Right kidney (tissue), 1 donor: Measurements from ENCODE around the gene LRP1B.

Experiments used
- DNase-seq: peaks from one replicate; pipeline ENCODE4 v3.0.0-alpha.2; 2016

The LRP1B gene

DNA sequence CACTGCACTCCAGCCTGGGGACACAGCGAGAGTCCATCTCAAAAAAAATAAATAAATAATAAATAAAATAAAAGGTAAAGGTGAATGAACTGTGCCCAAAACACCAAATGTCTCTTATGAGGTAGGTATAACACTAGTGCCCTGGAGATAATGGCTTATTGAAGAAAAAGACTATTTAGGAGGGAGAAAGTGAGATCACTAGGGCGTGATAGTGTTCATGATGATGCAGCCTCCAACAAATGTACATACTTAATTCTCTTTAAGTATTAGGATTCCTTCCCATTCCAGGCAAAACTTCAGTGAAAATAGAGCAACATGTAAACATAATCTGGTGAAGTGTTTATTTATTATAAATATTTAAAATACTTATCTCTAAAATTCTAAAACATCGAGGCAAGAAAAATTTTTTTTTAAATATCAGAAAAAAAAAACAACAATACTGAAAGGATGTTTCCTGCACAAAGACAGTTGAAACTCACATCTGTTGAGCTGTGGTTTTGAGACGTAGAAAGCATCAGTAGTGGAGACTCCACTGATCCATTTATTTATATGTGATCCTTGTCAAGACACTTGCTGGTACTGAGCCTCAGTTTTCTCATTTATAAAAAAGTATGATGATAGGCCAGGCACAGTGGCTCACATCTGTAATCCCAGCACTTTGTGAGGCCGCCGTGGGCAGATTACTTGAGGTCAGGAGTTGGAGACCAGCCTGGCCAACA, 183.3 kb downstream of the LRP1B start:
- DNase-seq: no peak

DNA sequence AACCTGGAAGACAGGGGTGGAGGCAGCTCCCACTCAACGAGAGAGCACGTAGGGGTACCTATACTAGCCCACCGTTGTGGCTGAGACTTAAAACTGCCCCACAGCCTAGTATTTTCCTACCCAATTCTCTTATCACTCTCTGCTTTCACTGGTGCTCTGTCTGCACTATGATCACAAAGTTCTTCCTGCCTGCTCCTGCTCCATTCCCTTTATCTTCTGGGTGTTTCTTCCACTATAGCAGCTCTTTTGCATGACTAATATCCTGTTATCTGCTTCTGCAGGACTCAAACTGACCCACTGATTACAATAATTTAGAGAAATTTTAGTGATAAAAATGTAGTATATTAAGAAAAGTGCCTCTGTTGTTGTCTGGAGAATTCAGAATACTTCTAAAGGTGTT, 184.8 kb downstream of the LRP1B start:
- no peak for DNase-seq

DNA sequence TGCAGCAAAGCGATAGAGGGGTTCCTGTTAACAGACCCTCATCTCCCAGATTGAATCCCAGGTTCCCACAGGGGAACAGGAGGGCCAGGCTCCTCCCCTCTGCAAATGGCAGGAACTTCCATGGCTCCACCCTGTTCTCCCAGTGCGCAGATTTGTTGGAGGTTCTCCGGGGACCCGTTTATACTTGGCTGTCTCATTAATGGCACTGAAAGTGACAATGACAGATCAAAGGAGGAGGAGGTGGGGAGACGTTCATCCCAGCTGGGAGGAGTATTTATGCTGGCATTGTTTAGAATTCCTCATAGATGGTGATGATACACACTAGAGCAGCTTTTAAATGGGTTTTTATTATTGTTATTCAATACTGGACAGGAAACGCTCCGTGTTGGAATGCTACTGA, 186.9 kb downstream of the LRP1B start:
- DNase-seq: no peak

DNA sequence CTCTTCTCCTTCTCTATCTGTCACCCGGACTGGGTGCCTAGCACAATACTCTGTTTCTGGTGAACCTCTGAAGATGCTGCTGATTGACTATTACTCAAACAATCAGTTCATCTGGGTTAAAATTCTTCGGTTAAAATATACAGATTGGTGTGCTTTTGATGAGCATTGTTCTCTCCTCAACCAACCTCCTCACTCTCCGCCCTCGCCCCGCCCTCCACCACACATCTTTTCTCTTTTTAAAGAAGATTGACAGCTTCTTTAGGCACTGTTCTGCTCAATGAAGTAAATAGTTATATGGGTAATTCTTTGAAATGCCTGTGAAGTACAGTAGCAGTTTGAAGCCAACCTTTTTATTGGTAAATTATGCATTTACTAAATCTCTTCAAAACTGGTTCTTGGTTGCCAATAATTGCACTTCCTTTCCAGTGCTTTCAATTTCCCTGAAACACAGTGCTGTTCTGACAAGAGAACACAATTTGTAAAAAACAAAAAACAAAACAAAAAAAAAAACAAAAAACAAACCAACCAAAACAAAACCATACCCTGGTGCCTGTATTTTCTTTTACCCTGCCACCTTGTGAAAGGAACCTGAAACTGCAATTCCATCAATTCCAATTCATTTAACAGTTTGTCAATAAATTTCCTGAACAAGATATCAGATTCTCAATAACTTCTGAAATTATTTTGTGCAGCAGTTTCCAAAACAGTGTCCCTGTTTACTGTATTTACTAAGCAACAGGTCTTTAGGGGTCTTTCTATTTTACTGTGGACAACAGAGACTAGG, 188.6 kb downstream of the LRP1B start:
- DNase-seq: no peak

DNA sequence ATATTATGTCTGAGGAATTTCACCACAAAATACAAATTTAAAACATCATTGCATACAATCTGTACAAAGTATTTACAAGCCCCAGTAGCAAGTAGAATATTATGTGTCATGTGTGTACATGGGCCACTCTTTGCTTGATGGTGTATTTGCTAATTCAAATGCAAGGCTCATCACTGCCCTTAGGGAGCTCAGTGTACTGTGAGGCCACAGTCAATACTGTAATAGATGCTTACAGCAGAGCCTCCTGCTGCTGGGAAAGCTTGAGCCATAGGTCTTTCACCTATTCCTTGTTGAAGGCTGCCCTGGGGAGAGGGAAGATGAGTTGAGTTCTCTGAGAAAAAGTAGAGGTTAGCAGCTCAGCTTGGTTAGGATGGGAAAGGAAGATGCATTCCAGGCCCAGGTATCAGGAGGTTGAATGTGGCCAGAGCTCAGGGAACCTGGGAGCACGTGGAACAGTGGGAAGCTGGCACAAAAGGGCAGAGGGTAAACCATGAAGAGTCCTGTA, 189.6 kb downstream of the LRP1B start:
- no peak for DNase-seq

DNA sequence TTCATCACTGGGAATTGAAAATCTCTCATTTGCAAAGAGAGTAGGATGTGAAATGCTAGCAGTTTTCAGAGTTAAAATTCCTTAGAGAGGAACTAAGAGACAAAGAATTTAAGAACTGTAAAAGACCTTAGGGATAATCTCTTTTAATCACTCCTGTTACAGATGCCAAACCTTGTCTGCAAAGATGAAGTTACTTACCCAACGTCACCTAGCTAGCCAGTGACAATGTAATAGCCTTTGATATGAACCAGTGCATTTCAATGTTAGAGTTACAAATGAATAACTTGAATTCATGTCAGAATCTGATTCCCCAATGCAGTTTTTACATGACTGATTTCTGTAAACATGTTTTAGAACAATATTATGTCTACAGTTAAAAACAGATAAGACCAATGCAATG, 190.1 kb downstream of the LRP1B start:
- DNase-seq: no peak

DNA sequence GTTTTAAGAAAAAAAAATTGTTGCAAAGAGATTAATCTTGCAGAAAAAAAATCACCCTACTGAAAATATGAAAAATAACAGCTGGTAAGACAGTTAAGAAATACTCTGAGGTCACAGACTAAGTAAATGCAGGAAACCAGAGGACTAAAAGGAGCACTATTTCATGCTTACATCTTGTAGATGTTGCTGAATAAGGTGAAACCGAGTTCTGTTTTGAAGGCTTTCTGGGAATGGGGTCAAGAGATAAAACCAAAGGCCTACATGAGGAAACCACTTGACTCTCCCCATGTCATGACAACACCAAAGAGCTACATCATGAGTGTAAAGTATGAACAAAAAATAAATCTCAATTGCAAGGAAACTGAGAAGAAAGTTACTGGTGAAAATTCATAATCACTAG, 197.6 kb downstream of the LRP1B start:
- no peak for DNase-seq

DNA sequence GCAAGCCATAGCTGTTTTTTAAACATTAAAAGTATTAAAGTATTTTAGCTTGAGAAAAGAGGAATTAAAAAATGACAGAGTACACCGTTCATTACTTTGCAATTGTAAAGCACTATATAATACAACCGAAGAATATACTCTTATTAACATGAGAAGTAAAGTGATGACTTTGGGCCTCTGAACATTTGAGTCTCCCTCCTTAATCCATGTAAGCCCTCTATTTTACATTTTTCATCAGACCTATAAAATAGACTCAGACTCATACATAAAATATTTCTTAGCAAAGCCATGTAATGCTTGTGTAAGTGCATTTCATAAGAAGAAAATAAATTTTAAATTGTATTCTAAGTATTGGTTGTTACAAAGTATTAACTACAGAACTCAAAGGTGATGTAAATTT, 198.6 kb downstream of the LRP1B start:
- no peak for DNase-seq

DNA sequence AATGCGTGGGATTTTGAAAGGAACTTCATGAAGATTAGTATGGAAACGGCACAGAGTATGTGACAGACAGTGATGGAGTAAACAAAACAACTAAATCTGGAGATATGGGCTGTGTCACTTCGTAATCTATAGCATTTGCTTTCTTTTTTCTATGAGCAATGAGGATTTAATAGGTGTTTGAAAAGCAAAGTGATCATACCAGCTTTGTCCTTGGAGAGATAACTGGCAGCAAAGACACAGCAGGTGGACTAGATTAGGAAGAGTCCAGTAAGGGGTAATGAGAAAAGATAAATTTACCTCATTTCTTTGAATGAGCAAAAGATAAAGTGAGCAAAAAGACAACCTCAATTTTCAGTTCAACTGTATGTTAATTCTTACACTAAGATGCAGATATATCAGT, 199.0 kb downstream of the LRP1B start:
- DNase-seq: no peak

DNA sequence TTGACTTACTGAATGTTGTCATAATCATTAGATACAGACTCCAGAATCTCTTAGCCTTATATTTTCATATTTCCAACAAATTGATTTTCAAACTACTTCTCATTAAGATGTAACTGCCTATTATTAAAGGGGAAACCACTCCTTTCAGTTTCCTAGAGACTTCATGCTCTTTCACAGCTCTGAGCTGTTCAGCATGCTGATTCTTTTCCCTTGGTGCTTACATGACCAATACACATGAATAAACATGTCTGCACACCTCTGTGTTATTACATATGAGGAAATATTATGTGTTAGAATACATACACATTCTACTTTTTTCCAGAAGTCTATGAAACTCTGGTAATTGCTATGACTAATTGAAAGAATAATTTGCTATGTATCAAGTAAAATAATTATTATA, 200.0 kb downstream of the LRP1B start:
- no peak for DNase-seq

DNA sequence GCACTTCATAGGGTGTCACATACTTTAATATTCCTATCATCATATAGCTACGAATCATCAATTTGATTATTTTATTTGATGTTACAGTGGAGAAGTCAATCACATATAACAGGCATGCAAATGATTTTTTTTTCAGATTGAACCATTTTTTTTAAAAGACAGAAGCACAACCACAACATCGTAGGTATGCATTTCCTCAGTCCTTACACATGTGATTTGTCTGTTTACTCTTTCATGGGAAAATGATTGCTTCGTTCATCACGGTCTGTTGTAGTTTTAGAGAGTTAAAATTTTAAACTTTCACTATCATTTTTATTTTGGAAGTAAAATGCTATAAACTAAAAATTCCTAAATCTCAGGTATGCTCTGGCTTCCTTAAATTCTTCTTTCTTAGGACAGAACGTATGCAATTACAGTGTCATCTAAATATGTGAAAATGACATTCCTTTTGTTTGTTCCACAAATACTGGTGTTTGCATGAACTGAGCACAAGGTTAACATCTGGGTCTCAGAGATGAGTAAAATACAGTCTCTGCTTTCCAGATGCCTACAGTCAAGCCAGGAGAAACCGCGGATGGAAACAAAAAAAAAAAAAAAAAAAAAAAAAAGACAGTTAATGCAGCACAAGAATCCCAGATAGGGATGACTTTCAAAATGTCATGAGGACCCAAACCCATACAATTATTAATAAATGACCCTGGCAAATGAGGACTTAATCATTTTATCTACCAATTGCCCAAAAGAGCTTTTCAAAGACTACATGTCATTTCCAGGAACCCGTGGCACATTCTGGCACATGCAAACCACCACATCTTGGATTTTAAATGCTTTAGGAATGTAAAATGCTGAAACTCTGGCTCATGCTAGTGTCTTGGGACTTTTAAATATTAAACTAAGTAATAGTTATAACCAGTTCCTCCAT, 201.2 kb downstream of the LRP1B start:
- DNase-seq: no peak

DNA sequence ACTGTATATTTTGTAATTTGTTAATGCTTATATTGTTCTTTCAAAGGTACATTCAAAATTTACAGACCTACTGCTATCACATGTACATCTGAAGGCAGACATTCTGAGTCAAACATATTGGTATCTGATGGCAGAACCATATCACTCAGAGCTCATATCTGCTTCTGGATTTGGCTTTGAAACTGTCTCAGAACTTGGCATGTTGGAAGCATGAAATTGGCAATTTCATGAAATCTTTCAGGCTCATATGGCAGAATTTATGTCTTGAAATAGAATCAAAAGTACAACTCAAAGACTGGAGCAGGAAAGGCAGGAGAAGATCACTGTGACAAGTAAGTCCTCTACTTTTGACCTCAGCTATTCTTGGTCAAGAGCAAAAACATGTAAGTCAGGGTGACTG, 202.3 kb downstream of the LRP1B start:
- DNase-seq: no peak

DNA sequence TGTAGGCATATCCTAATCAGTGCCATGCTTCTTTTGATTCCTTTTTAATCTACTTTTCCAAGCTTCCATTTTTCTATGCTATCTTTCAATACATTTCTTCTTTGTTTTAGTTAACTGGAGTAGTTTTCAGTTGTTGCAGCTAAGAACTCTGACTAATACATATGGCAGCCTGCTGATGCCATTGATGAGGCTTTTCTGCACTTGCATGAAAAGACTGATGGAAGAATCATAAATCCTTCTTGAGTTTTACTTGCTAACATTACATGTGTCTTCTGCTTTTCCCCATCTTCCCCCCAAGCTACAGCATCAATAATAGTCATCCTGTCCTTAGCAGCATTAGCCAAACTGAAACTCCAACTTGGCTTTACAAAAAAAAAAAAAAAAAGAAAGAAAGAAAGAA, 203.3 kb downstream of the LRP1B start:
- no peak for DNase-seq

DNA sequence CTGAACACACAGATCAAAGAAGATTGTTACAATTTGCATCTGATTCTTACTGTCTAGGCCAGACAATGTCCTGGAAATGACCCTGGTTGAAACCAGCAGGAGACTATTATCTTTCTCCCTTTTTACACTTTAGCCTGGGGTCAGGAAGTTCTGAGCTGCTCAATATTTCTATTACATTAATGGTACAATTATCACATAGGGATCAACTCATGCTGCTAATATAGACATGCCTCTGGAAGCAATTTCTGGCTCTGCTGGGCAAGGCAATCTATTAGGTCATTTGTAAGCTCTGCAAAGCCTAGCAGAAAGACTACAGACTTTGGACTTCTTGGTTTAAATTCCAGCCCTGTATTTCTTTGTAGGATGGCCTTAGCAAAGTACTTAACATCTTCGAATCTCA, 205.3 kb downstream of the LRP1B start:
- DNase-seq: no peak

DNA sequence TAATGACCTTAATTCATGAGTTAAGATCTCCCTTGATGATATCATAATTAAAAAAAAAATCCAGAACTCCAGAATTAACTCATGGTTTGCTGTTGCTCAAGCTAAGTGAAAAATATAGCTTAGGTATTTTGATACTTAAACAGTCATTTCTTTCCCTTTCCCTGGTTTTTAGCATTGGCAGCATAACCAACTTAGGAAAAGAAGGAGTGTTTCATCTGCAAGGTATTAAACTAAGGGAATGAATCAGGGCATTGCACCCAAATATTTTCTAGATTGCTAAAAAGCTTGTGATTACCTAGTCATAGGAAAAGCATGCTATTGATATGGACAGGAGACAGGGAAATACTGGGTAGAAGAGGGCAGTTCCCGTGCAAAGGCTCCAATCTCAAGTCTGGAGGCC, 207.2 kb downstream of the LRP1B start:
- no peak for DNase-seq

DNA sequence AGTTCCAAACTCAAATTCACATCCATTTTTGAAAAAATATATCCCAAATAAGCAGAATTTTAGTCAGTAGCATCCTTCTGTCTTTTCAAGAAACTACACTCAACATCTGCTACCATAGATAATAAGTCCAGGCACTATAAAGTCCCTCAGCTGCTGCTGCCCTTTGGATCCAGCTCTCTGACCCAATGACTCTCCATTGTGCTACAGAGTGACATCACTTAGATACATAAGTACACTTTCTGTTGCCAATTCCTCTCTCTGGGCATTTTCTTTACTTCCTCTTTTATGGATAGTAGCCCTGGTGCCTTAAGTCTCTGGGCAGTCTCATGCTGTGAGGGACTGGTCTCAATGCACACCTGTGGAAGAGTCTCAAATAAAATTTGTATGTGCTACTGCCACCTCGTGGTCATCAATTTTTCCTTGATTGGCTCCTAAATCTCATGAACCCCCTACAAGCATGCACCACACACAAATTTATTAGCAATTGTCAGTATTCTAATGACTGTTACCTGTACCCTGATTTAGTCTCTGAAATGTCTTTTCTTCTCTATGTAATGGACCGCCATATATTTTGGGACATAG, 219.2 kb downstream of the LRP1B start:
- DNase-seq: peak; percentile 9

DNA sequence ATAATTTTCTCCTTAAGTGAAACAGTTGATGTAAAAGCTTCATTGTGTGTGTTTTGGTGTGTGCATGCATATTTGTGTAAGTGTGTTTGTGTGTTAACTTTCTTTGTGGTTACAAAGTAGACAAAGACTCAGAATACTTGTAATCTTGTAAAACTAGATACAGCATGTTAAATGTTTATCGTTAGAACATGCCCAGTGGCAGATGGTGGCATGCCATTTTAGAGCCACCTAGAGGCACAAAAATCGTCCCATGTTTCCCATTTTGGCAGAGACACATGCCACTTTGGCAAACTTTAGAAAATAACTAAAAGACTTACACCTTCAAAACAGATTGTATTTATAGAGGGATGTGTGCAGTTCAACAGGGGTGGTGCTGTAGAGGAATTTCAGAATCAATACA, 224.1 kb downstream of the LRP1B start:
- DNase-seq: no peak

DNA sequence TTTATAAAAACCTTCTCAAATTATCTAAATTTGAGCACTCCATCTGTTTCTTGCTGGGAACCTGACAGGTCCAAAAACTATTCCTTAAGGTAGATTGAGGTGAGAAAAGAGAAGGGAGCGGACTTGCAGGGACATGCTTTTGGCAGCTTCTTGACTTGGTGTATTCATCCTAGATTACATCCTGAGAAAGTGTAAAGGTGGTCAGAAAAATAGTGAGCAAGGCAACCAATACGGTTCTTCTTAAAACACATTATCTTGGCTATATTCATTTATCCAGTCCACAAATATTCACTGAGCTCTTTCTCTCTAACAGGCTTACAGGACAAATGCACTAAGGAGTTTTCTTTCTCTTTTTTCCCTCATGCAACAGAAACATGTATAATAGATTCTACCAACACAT, 230.0 kb downstream of the LRP1B start:
- no peak for DNase-seq

DNA sequence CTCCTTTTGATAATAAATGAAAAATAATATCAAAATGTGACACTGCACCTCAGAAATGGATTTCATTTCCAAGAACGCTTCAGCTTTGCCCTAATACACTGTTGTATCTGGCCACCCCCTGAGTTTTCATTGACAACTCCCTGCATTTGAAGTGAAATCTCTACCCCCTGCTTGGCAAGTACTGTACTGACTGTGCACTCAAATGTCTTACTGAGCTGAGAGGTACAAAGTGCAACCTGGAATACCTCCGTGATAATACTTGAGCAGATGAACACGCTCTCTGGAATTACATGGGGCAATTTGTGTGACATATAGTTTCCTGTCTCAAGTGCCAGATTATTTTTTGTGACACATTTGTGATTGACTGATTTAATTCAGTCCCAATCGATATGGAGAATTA, 231.1 kb downstream of the LRP1B start:
- no peak for DNase-seq

DNA sequence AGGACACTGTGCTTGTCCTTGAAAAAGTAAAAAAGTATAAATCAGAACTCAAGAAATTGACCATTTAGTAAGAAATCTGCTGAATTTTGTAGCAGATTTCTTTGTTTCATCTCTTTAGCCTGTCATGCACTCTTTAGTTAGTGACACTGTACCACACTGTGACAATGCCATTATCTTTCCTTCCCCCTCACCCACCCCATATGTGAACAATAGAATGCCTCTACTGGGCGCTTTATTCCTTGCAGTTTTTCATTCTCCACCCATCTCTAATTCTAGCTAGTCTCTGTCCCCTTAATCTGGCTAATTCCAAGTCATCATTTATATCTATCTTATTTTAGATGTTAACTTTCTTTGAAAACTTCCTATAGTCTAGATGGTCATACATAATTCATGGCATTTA, 241.0 kb downstream of the LRP1B start:
- DNase-seq: no peak

DNA sequence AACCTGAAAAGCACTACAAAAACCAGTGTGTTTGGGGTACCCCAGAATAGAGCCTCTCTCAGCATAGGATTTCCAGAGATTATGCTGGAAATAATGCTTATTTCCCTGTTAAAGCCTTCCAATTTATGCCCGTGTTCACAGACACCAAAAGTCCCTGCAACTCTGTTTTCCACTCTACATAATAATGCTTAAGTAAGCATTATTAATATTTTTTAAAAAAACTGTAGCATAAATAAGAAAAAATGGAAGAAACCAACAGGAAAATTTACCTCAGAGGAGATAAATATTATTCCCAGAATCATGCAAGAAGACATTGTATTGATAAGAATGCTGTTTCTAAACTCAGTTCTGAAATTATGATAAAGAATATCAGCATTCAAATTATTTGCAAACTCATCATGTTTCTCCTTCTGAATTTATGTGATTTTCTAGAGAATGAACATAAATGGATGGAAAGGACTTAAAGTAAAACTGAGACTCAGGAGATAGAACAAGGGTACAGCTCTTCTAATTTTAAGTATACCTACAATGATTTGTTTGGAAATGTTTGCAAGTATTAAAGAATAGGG, 241.7 kb downstream of the LRP1B start:
- DNase-seq: no peak

DNA sequence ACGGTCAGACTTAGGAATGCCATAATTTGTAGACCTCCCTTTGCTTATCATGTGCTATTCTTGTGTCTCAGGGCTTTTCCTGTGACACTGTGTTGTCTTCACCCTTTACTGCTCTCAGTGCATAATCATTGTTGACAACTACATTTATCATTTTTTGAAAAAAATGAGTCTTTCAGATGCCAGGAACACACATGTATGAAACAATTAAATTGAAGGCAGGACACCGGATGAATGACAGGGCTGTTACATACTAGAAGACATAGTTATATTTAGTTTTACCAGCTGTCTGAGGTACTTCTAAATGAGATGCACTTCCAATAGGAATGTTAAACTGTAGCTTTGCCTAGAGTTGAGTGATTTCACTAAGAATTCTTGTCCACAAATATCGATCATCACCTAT, 243.5 kb downstream of the LRP1B start:
- no peak for DNase-seq
